PC-3 (cell line): ENCODE measurements around the gene LRR1. TPM values are rescaled to one million over a fixed set of nuclear protein-coding genes. Genes with fewer than 3 reads are reported as not detected.
A peak's percentile ranks its signal among the peaks of the same experiment; 100 is the strongest.

Experiments
- ATAC-seq: fragments of 200-7000 bp; cut with Tn5 transposase; 2 replicates; pipeline ENCODE4 v1.9.1; 2020; ENCODE audit warnings: mild to moderate bottlenecking, moderate library complexity
- BruUV-seq: library from RNA; stranded (reverse); fragments of 400-500 nt; replicated peaks from 2 replicates; lab custom pipeline; 2021; lab: Mats Ljungman, UMichigan
- CTCF ChIA-PET: fragments of 300-600 bp; sonication (Branson Sonifier 250); formaldehyde crosslinking; loops from one replicate; lab custom pipeline; 2022; ENCODE audit warnings: antibody characterized with exemption; lab: Charles Lee
- POLR2A ChIA-PET: fragments of 300-600 bp; sonication (Branson Sonifier 250); formaldehyde crosslinking; loops from one replicate; lab custom pipeline; 2022; ENCODE audit warnings: antibody characterized with exemption; ENCODE audit not compliant: unreplicated experiment; lab: Charles Lee
- DNase-seq: peaks from one replicate; pipeline ENCODE4 v3.0.0-alpha.2; 2015
- H2AFZ ChIP-seq: fragments of 300-600 bp; sonication (generic); 2 replicates; pipeline ENCODE4 v1.6.0; 2016; ENCODE audit warnings: antibody characterized with exemption, low read length
- H3F3A ChIP-seq: fragments of 300-600 bp; sonication (generic); one replicate; pipeline ENCODE4 v1.6.0; 2017; ENCODE audit warnings: antibody characterized with exemption, low read length, control low read depth, mild to moderate bottlenecking; ENCODE audit not compliant: unreplicated experiment
- H3K27ac ChIP-seq: fragments of 300-600 bp; sonication (generic); 2 replicates; pipeline ENCODE4 v1.5.1; 2016; ENCODE audit warnings: mild to moderate bottlenecking, low read length
- H3K27me3 ChIP-seq: fragments of 300-600 bp; sonication (generic); 2 replicates; pipeline ENCODE4 v1.6.1; 2016; ENCODE audit warnings: low read length, mixed read lengths
- H3K36me3 ChIP-seq: fragments of 300-600 bp; sonication (generic); 2 replicates; pipeline ENCODE4 v1.6.1; 2016; ENCODE audit warnings: low read depth, mixed run types, low read length, mixed read lengths
- H3K4me1 ChIP-seq: fragments of 300-600 bp; sonication (generic); 2 replicates; pipeline ENCODE4 v1.5.1; 2016; ENCODE audit warnings: low read length; ENCODE audit not compliant: insufficient read depth
- H3K4me2 ChIP-seq: fragments of 300-600 bp; sonication (generic); 2 replicates; pipeline ENCODE4 v1.6.0; 2016; ENCODE audit warnings: low read length
- H3K4me3 ChIP-seq: fragments of 300-600 bp; sonication (generic); 2 replicates; pipeline ENCODE4 v1.5.1; 2016; ENCODE audit warnings: mild to moderate bottlenecking, low read length, mixed read lengths
- H3K79me2 ChIP-seq: fragments of 300-600 bp; sonication (generic); 2 replicates; pipeline ENCODE4 v1.6.1; 2017; ENCODE audit warnings: low read length, mixed read lengths
- H3K9ac ChIP-seq: fragments of 300-600 bp; sonication (generic); 2 replicates; pipeline ENCODE4 v1.6.0; 2016; ENCODE audit warnings: mild to moderate bottlenecking, low read length
- H3K9me2 ChIP-seq: fragments of 300-600 bp; sonication (generic); replicated peaks from 2 replicates; pipeline ENCODE4 v1.6.1; 2016; ENCODE audit warnings: mixed run types, low read length, mixed read lengths
- H3K9me3 ChIP-seq: fragments of 300-600 bp; sonication (generic); 2 replicates; pipeline ENCODE4 v1.6.1; 2016; ENCODE audit warnings: low read length, mixed read lengths
- H4K20me1 ChIP-seq: fragments of 300-600 bp; sonication (generic); 2 replicates; pipeline ENCODE4 v1.6.1; 2016; ENCODE audit warnings: low read length, mixed read lengths
- CTCF ChIP-seq: fragments of 300-600 bp; sonication (generic); conservative IDR thresholded peaks from 2 replicates; pipeline ENCODE4 v1.5.1; 2017; ENCODE audit warnings: antibody characterized with exemption, low read depth, mild to moderate bottlenecking, low read length
- EZH2 ChIP-seq: fragments of 300-600 bp; sonication (generic); IDR thresholded peaks from one replicate; pipeline ENCODE4 v1.6.1; 2017; ENCODE audit warnings: antibody characterized with exemption, mild to moderate bottlenecking, low read length; ENCODE audit not compliant: unreplicated experiment
- EZH2phosphoT487 ChIP-seq: fragments of 300-600 bp; sonication (generic); IDR thresholded peaks from 2 replicates; pipeline ENCODE4 v1.6.1; 2018; ENCODE audit warnings: mild to moderate bottlenecking, antibody characterized with exemption, low read length, borderline replicate concordance
- intact Hi-C: fragments of 100-400 bp; cut with micrococcal nuclease; formaldehyde crosslinking; loops from 2 replicates; pipeline ENCODE4 v1.9.0; 2023
- total RNA-seq: library from RNA; depleted of rRNA; stranded (reverse); fragments of >200 nt; gene quantifications from 2 replicates; pipeline ENCODE4 v1.2.3, GENCODE V29; 2014

Gene LRR1
- total RNA-seq, 1 experiment from 2014 or later, result 46.9 TPM

GRCh38 chr14:49598189-49598484 is 603 bp upstream of the LRR1 start:
- H3K36me3 ChIP-seq, result peaks cover 5% of the 10 kb centered on the region; the same call in 1 of the 2 replicates
- DNase-seq (no peak), ATAC-seq (peak; percentile 7)
- H3K79me2 ChIP-seq, result peaks cover 60% of the 10 kb centered on the region
- H3K27ac ChIP-seq, result peak overlapping the region; percentile 82
- H3K27me3 ChIP-seq, result no peaks in the 10 kb centered on the region
- H3K4me2 ChIP-seq, result peak overlapping the region; percentile 97
- ChIA-PET POLR2A (no interaction called here), CTCF (interaction anchor here (0.7 kb wide), 1 partner anchor 12 kb away, joined by 5 read pairs; no protein-coding TSS in a partner anchor)
- no peaks in the 10 kb centered on the region for H3K9me2 ChIP-seq
- peak overlapping the region; percentile 90 for H2AFZ ChIP-seq
- no peaks in the 10 kb centered on the region for H4K20me1 ChIP-seq
- TSS peak; percentile 67 for BruUV-seq
- H3F3A ChIP-seq, result no peaks in the 10 kb centered on the region
- peak overlapping the region; percentile 94 for H3K4me3 ChIP-seq
- H3K9ac ChIP-seq, result peak overlapping the region; percentile 97
- no peaks in the 10 kb centered on the region for H3K9me3 ChIP-seq
- intact Hi-C loops, result loop anchor here (1.0 kb wide), 1 partner anchor 22 kb away; the partner anchor contains the start of genes MGAT2 and RPL36AL
- H3K4me1 ChIP-seq, result peaks cover 34% of the 10 kb centered on the region
- TF ChIP-seq CTCF, result no peak
- no peak for TF ChIP-seq EZH2
- TF ChIP-seq EZH2phosphoT487, result no peak

- no peak overlapping the region for H3K4me2 ChIP-seq
- TF ChIP-seq EZH2phosphoT487 (no peak), EZH2 (no peak), CTCF (no peak)
- ChIA-PET POLR2A (no interaction called here), CTCF (no interaction called here)
- ATAC-seq (no peak), DNase-seq (no peak)
- H3K4me3 ChIP-seq, result no peak overlapping the region
- no peaks in the 10 kb centered on the region for H3K27me3 ChIP-seq
- no peaks in the 10 kb centered on the region for H3K4me1 ChIP-seq
- peaks cover 23% of the 10 kb centered on the region; the same call in 1 of the 2 replicates for H3K79me2 ChIP-seq
- H3K27ac ChIP-seq, result no peak overlapping the region
- intact Hi-C loops, result no loop called here
- H4K20me1 ChIP-seq, result no peaks in the 10 kb centered on the region
- H3K9me2 ChIP-seq, result no peaks in the 10 kb centered on the region
- BruUV-seq, result TSS peak; percentile 26
- peaks cover 28% of the 10 kb centered on the region for H3K36me3 ChIP-seq
- no peak overlapping the region for H2AFZ ChIP-seq
- no peaks in the 10 kb centered on the region for H3F3A ChIP-seq
- no peak overlapping the region for H3K9ac ChIP-seq
- no peaks in the 10 kb centered on the region for H3K9me3 ChIP-seq
Measured at GRCh38 chr14:49607583-49607982, 8.8 kb downstream of the LRR1 start.

GRCh38 chr14:49612251-49612650 is 13.5 kb downstream of the LRR1 start:
- Histone ChIP-seq H3K9me3 (no peaks in the 10 kb centered on the region), H3K4me1 (no peaks in the 10 kb centered on the region), H3K4me2 (no peak overlapping the region), H3K27ac (no peak overlapping the region), H4K20me1 (no peaks in the 10 kb centered on the region), H3K79me2 (peaks cover 30% of the 10 kb centered on the region), H3F3A (peaks cover 2% of the 10 kb centered on the region), H3K9me2 (no peaks in the 10 kb centered on the region), H3K36me3 (peaks cover 16% of the 10 kb centered on the region), H2AFZ (no peak overlapping the region), H3K4me3 (no peak overlapping the region), H3K9ac (no peak overlapping the region), H3K27me3 (no peaks in the 10 kb centered on the region)
- intact Hi-C loops, result no loop called here
- POLR2A ChIA-PET, result interaction anchor here (0.6 to 0.7 kb wide), 2 partner anchors 20 to 155 kb away, joined by 4 to 13 read pairs; no protein-coding TSS in a partner anchor
- CTCF ChIA-PET, result no interaction called here
- BruUV-seq, result no TSS peak
- no peak for ATAC-seq
- no peak for TF ChIP-seq EZH2
- no peak for TF ChIP-seq EZH2phosphoT487
- TF ChIP-seq CTCF, result no peak
- DNase-seq, result no peak
